PC-3 (cell line): ENCODE measurements around the gene TMEM212. TPM values are rescaled to one million over a fixed set of nuclear protein-coding genes. Genes with fewer than 3 reads are reported as not detected.
A peak's percentile ranks its signal among the peaks of the same experiment; 100 is the strongest.

Experiments used
- ATAC-seq: fragments of 200-7000 bp; cut with Tn5 transposase; 2 replicates; pipeline ENCODE4 v1.9.1; 2020; ENCODE audit warnings: mild to moderate bottlenecking, moderate library complexity
- BruUV-seq: library from RNA; stranded (reverse); fragments of 400-500 nt; replicated peaks from 2 replicates; lab custom pipeline; 2021; lab: Mats Ljungman, UMichigan
- CTCF ChIA-PET: fragments of 300-600 bp; sonication (Branson Sonifier 250); formaldehyde crosslinking; loops from one replicate; lab custom pipeline; 2022; ENCODE audit warnings: antibody characterized with exemption; lab: Charles Lee
- POLR2A ChIA-PET: fragments of 300-600 bp; sonication (Branson Sonifier 250); formaldehyde crosslinking; loops from one replicate; lab custom pipeline; 2022; ENCODE audit warnings: antibody characterized with exemption; ENCODE audit not compliant: unreplicated experiment; lab: Charles Lee
- DNase-seq: peaks from one replicate; pipeline ENCODE4 v3.0.0-alpha.2; 2015
- H2AFZ ChIP-seq: fragments of 300-600 bp; sonication (generic); 2 replicates; pipeline ENCODE4 v1.6.0; 2016; ENCODE audit warnings: antibody characterized with exemption, low read length
- H3F3A ChIP-seq: fragments of 300-600 bp; sonication (generic); one replicate; pipeline ENCODE4 v1.6.0; 2017; ENCODE audit warnings: antibody characterized with exemption, low read length, control low read depth, mild to moderate bottlenecking; ENCODE audit not compliant: unreplicated experiment
- H3K27ac ChIP-seq: fragments of 300-600 bp; sonication (generic); 2 replicates; pipeline ENCODE4 v1.5.1; 2016; ENCODE audit warnings: mild to moderate bottlenecking, low read length
- H3K27me3 ChIP-seq: fragments of 300-600 bp; sonication (generic); 2 replicates; pipeline ENCODE4 v1.6.1; 2016; ENCODE audit warnings: low read length, mixed read lengths
- H3K36me3 ChIP-seq: fragments of 300-600 bp; sonication (generic); 2 replicates; pipeline ENCODE4 v1.6.1; 2016; ENCODE audit warnings: low read depth, mixed run types, low read length, mixed read lengths
- H3K4me1 ChIP-seq: fragments of 300-600 bp; sonication (generic); 2 replicates; pipeline ENCODE4 v1.5.1; 2016; ENCODE audit warnings: low read length; ENCODE audit not compliant: insufficient read depth
- H3K4me2 ChIP-seq: fragments of 300-600 bp; sonication (generic); 2 replicates; pipeline ENCODE4 v1.6.0; 2016; ENCODE audit warnings: low read length
- H3K4me3 ChIP-seq: fragments of 300-600 bp; sonication (generic); 2 replicates; pipeline ENCODE4 v1.5.1; 2016; ENCODE audit warnings: mild to moderate bottlenecking, low read length, mixed read lengths
- H3K79me2 ChIP-seq: fragments of 300-600 bp; sonication (generic); 2 replicates; pipeline ENCODE4 v1.6.1; 2017; ENCODE audit warnings: low read length, mixed read lengths
- H3K9ac ChIP-seq: fragments of 300-600 bp; sonication (generic); 2 replicates; pipeline ENCODE4 v1.6.0; 2016; ENCODE audit warnings: mild to moderate bottlenecking, low read length
- H3K9me2 ChIP-seq: fragments of 300-600 bp; sonication (generic); replicated peaks from 2 replicates; pipeline ENCODE4 v1.6.1; 2016; ENCODE audit warnings: mixed run types, low read length, mixed read lengths
- H3K9me3 ChIP-seq: fragments of 300-600 bp; sonication (generic); 2 replicates; pipeline ENCODE4 v1.6.1; 2016; ENCODE audit warnings: low read length, mixed read lengths
- H4K20me1 ChIP-seq: fragments of 300-600 bp; sonication (generic); 2 replicates; pipeline ENCODE4 v1.6.1; 2016; ENCODE audit warnings: low read length, mixed read lengths
- EZH2 ChIP-seq: fragments of 300-600 bp; sonication (generic); IDR thresholded peaks from one replicate; pipeline ENCODE4 v1.6.1; 2017; ENCODE audit warnings: antibody characterized with exemption, mild to moderate bottlenecking, low read length; ENCODE audit not compliant: unreplicated experiment
- EZH2phosphoT487 ChIP-seq: fragments of 300-600 bp; sonication (generic); IDR thresholded peaks from 2 replicates; pipeline ENCODE4 v1.6.1; 2018; ENCODE audit warnings: mild to moderate bottlenecking, antibody characterized with exemption, low read length, borderline replicate concordance
- intact Hi-C: fragments of 100-400 bp; cut with micrococcal nuclease; formaldehyde crosslinking; loops from 2 replicates; pipeline ENCODE4 v1.9.0; 2023
- total RNA-seq: library from RNA; depleted of rRNA; stranded (reverse); fragments of >200 nt; gene quantifications from 2 replicates; pipeline ENCODE4 v1.2.3, GENCODE V29; 2014
- TF ChIP-seq, protein P1 (sequence below): fragments of 300-600 bp; sonication (generic); conservative IDR thresholded peaks from 2 replicates; pipeline ENCODE4 v1.5.1; 2017; ENCODE audit warnings: antibody characterized with exemption, low read depth, mild to moderate bottlenecking, low read length

The TMEM212 gene
- total RNA-seq, 1 experiment from 2014 or later = not detected

DNA sequence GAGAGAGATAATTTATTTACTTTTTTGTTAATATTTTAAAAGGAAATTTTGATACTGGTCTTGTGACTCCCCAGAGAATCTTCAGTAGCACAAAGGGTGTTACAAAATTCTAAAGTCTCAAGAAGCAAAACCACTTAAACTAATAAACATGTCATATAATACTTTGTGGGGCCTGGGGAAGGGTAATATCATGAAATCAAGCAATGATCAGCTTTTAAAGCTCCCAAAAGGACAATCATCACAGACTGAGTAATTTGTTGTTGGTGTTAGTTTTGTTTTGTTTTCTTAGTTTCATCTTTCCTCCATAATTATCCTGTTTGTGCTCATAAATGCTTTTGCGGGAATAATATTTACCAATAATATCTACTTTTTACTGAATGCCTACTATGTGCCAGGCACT lies 55.0 kb downstream of the TMEM212 start:
- Histone ChIP-seq H4K20me1 (no peaks in the 10 kb centered on the region), H3K9me2 (no peaks in the 10 kb centered on the region), H3K9me3 (no peaks in the 10 kb centered on the region), H3K4me1 (no peaks in the 10 kb centered on the region), H3F3A (no peaks in the 10 kb centered on the region), H2AFZ (no peak overlapping the region), H3K4me2 (no peak overlapping the region), H3K27me3 (no peaks in the 10 kb centered on the region), H3K9ac (no peak overlapping the region), H3K27ac (no peak overlapping the region), H3K4me3 (no peak overlapping the region), H3K36me3 (no peaks in the 10 kb centered on the region), H3K79me2 (no peaks in the 10 kb centered on the region)
- DNase-seq (no peak), ATAC-seq (no peak)
- no TSS peak for BruUV-seq
- ChIA-PET CTCF (no interaction called here), POLR2A (no interaction called here)
- TF ChIP-seq, protein P1, sequence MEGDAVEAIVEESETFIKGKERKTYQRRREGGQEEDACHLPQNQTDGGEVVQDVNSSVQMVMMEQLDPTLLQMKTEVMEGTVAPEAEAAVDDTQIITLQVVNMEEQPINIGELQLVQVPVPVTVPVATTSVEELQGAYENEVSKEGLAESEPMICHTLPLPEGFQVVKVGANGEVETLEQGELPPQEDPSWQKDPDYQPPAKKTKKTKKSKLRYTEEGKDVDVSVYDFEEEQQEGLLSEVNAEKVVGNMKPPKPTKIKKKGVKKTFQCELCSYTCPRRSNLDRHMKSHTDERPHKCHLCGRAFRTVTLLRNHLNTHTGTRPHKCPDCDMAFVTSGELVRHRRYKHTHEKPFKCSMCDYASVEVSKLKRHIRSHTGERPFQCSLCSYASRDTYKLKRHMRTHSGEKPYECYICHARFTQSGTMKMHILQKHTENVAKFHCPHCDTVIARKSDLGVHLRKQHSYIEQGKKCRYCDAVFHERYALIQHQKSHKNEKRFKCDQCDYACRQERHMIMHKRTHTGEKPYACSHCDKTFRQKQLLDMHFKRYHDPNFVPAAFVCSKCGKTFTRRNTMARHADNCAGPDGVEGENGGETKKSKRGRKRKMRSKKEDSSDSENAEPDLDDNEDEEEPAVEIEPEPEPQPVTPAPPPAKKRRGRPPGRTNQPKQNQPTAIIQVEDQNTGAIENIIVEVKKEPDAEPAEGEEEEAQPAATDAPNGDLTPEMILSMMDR = no peak
- TF ChIP-seq EZH2 = no peak
- no peak for TF ChIP-seq EZH2phosphoT487
- intact Hi-C loops = no loop called here

GRCh38 chr3:171900446-171900845 lies 57.3 kb downstream of the TMEM212 start:
- no peak for DNase-seq
- H3K36me3 ChIP-seq = no peaks in the 10 kb centered on the region
- CTCF ChIA-PET = no interaction called here

GRCh38 chr3:171901615-171902312 lies 58.6 kb downstream of the TMEM212 start:
- H3K27ac ChIP-seq = no peak overlapping the region
- BruUV-seq = no TSS peak
- no peaks in the 10 kb centered on the region for H3K4me1 ChIP-seq
- ATAC-seq = no peak
- peak; percentile 8 for DNase-seq
- ChIA-PET CTCF (no interaction called here), POLR2A (no interaction called here)
- no peaks in the 10 kb centered on the region for H3F3A ChIP-seq
- H3K9ac ChIP-seq = no peak overlapping the region
- no peak overlapping the region for H3K4me3 ChIP-seq
- H4K20me1 ChIP-seq = no peaks in the 10 kb centered on the region
- no peaks in the 10 kb centered on the region for H3K27me3 ChIP-seq
- no peaks in the 10 kb centered on the region for H3K79me2 ChIP-seq
- no peaks in the 10 kb centered on the region for H3K36me3 ChIP-seq
- no peaks in the 10 kb centered on the region for H3K9me2 ChIP-seq
- H3K9me3 ChIP-seq = no peaks in the 10 kb centered on the region
- no peak overlapping the region for H2AFZ ChIP-seq
- H3K4me2 ChIP-seq = no peak overlapping the region
- intact Hi-C loops = no loop called here
- TF ChIP-seq EZH2 (no peak), EZH2phosphoT487 (no peak)
- TF ChIP-seq, protein P1 = no peak

More at GRCh38 chr3:171900446-171900845, 57.3 kb downstream of the TMEM212 start:
- Histone ChIP-seq H3K9me3 (no peaks in the 10 kb centered on the region), H3K27me3 (no peaks in the 10 kb centered on the region), H3K4me3 (no peak overlapping the region), H3K9ac (no peak overlapping the region), H3K4me1 (no peaks in the 10 kb centered on the region), H3F3A (no peaks in the 10 kb centered on the region), H3K4me2 (no peak overlapping the region), H3K79me2 (no peaks in the 10 kb centered on the region), H4K20me1 (no peaks in the 10 kb centered on the region), H2AFZ (no peak overlapping the region), H3K9me2 (no peaks in the 10 kb centered on the region), H3K27ac (no peak overlapping the region)
- intact Hi-C loops = no loop called here
- TF ChIP-seq EZH2 (no peak), EZH2phosphoT487 (no peak)
- TF ChIP-seq, protein P1 = no peak
- POLR2A ChIA-PET = no interaction called here
- BruUV-seq = no TSS peak
- no peak for ATAC-seq
